Trophoblast cell (in vitro differentiated cells and primary cell): ENCODE results near the gene SP110.
A peak's percentile ranks its signal among the peaks of the same experiment; 100 is the strongest.

Source experiments
- DNase-seq, 2 donors: peaks; one replicate each; pipeline ENCODE4 v3.0.0-alpha.2; 2016
- H2AFZ ChIP-seq: 2 replicates; pipeline ENCODE4 v1.6.1; 2013; ENCODE audit warnings: low read length, moderate library complexity, mild to moderate bottlenecking; ENCODE audit not compliant: insufficient read depth, poor library complexity
- H2AK5ac ChIP-seq: 2 replicates; pipeline ENCODE4 v1.6.1; 2013; ENCODE audit warnings: mild to moderate bottlenecking, low read length
- H2BK120ac ChIP-seq: 2 replicates; pipeline ENCODE4 v1.6.1; 2013; ENCODE audit warnings: low read length, mild to moderate bottlenecking, moderate library complexity; ENCODE audit not compliant: insufficient read depth, poor library complexity
- H2BK12ac ChIP-seq: 2 replicates; pipeline ENCODE4 v1.6.1; 2013; ENCODE audit warnings: mild to moderate bottlenecking, low read length, moderate library complexity
- H2BK5ac ChIP-seq: 2 replicates; pipeline ENCODE4 v1.6.1; 2013; ENCODE audit warnings: low read length, low read depth, moderate library complexity, mild to moderate bottlenecking; ENCODE audit not compliant: poor library complexity
- H3K14ac ChIP-seq: 2 replicates; pipeline ENCODE4 v1.6.1; 2013; ENCODE audit warnings: mild to moderate bottlenecking, low read length
- H3K18ac ChIP-seq: 2 replicates; pipeline ENCODE4 v1.6.1; 2013; ENCODE audit warnings: mild to moderate bottlenecking, low read length
- H3K23ac ChIP-seq: 2 replicates; pipeline ENCODE4 v1.6.1; 2013; ENCODE audit warnings: low read length
- H3K27ac ChIP-seq: 2 replicates; pipeline ENCODE4 v1.5.1; 2013; ENCODE audit warnings: low read depth, mild to moderate bottlenecking, inconsistent platforms, low read length, moderate library complexity
- H3K27me3 ChIP-seq: 2 replicates; pipeline ENCODE4 v1.6.1; 2013; ENCODE audit warnings: inconsistent platforms, mild to moderate bottlenecking, low read length, moderate library complexity; ENCODE audit not compliant: insufficient read depth
- H3K36me3 ChIP-seq, 2 experiments: 1 replicate in 1 of 2; 2 replicates in 1 of 2; pipeline ENCODE4 v1.6.1; 2013; ENCODE audit warnings: low read length in 2 of 2, mild to moderate bottlenecking in 2 of 2, moderate library complexity in 1 of 2; ENCODE audit not compliant: insufficient read depth in 2 of 2, control insufficient read depth in 1 of 2
- H3K4ac ChIP-seq: 2 replicates; pipeline ENCODE4 v1.6.1; 2013; ENCODE audit warnings: low read depth, mild to moderate bottlenecking, low read length, moderate library complexity
- H3K4me1 ChIP-seq, 2 experiments: 1 replicate in 1 of 2; 2 replicates in 1 of 2; pipeline ENCODE4 v1.6.1; 2013; ENCODE audit warnings: low read length in 2 of 2, mild to moderate bottlenecking in 2 of 2, moderate library complexity in 1 of 2; ENCODE audit not compliant: insufficient read depth in 2 of 2, control insufficient read depth in 1 of 2
- H3K4me2 ChIP-seq: 2 replicates; pipeline ENCODE4 v1.6.1; 2013; ENCODE audit warnings: inconsistent platforms, mild to moderate bottlenecking, low read length, moderate library complexity
- H3K4me3 ChIP-seq: 2 replicates; pipeline ENCODE4 v1.5.1; 2013; ENCODE audit warnings: mild to moderate bottlenecking, low read depth, low read length, inconsistent platforms
- H3K79me1 ChIP-seq: one replicate; pipeline ENCODE4 v1.6.1; 2013; ENCODE audit warnings: low read length
- H3K79me2 ChIP-seq: 2 replicates; pipeline ENCODE4 v1.6.1; 2013; ENCODE audit warnings: low read length, mild to moderate bottlenecking; ENCODE audit not compliant: control insufficient read depth, insufficient read depth, poor library complexity
- H3K9ac ChIP-seq: 2 replicates; pipeline ENCODE4 v1.6.1; 2013; ENCODE audit warnings: mild to moderate bottlenecking, low read length
- H3K9me3 ChIP-seq: 2 replicates; pipeline ENCODE4 v1.6.1; 2013; ENCODE audit warnings: low read depth, mild to moderate bottlenecking, control low read depth, inconsistent platforms, low read length; ENCODE audit not compliant: insufficient read depth
- H4K12ac ChIP-seq: 2 replicates; pipeline ENCODE4 v1.6.1; 2013; ENCODE audit warnings: low read depth, mild to moderate bottlenecking, low read length, moderate library complexity
- H4K8ac ChIP-seq: 2 replicates; pipeline ENCODE4 v1.6.1; 2013; ENCODE audit warnings: low read depth, mild to moderate bottlenecking, low read length, moderate library complexity
- H4K91ac ChIP-seq: one replicate; pipeline ENCODE4 v1.6.1; 2013; ENCODE audit warnings: low read depth, mild to moderate bottlenecking, low read length, moderate library complexity
- WGBS: extraction: QIAGEN DNeasy Blood & Tissue Kit; methylation state at CpG from one replicate; pipeline ENCODE4 v1.1.7; 2013; ENCODE audit warnings: missing lambda C conversion rate; ENCODE audit not compliant: insufficient read length, insufficient coverage; ENCODE audit errors: extremely low coverage; 5-methylcytosine and 5-hydroxymethylcytosine counted together

The SP110 gene

DNA sequence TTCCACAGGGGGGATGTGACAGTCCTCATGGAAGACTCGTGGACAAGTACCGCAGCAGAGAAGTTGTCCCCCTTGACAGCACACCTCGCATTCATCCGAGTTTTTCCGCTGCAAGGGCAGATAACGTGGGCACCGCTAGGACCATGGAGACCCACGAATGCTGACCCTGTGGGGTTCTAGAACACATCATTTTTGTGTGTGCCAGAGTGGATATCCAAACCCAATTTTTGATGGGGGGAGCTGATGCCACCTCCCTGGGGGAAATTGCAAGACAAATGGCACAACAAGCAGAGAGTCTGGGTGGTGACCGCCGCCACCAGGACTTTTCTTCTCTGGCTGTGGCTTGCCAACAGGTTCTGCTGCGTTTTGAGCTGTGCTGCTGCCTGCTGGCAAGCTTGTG, 46.9 kb downstream of the SP110 start:
- Histone ChIP-seq H3K18ac (no peak overlapping the region), H3K79me1 (no peaks in the 10 kb centered on the region), H3K9me3 (peaks cover 2% of the 10 kb centered on the region), H2AFZ (no peak overlapping the region), H4K91ac (no peak overlapping the region), H4K12ac (no peak overlapping the region), H2AK5ac (no peak overlapping the region), H3K4me2 (no peak overlapping the region), H3K9ac (no peak overlapping the region), H3K4ac (no peak overlapping the region), H3K36me3 (no peaks in the 10 kb centered on the region), H3K4me1 (no peaks in the 10 kb centered on the region), H3K27ac (no peak overlapping the region), H3K14ac (no peak overlapping the region), H2BK12ac (no peak overlapping the region), H2BK5ac (no peak overlapping the region), H3K23ac (no peak overlapping the region), H3K27me3 (no peaks in the 10 kb centered on the region), H3K4me3 (no peak overlapping the region), H3K79me2 (no peaks in the 10 kb centered on the region), H2BK120ac (no peak overlapping the region), H4K8ac (no peak overlapping the region)
- DNase-seq: no peak
- WGBS: no CpG with 5 or more reads among the region's 11 CpGs

DNA sequence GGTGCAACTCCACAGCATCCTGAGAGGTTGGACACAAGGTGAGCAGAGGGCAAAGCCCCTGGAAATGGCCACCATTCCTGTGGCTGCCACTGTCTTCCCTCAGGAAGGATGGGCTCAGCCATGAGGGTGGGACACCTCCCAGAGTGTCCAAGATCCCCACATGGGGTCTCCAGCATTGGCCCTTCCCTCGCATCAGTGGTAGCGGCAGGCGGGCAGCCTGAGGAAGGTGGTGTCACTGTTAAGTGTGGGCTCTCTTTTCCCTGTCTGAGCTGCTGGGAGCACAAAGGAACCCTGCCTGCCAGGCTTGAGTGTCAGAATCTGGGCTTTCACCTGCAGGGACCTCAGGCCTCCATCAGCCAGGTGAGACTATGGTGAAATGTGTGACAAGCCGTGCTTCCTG, 47.6 kb downstream of the SP110 start:
- WGBS: no CpG with 5 or more reads among the region's 4 CpGs
- H3K4me2 ChIP-seq: no peak overlapping the region
- H3K4ac ChIP-seq: no peak overlapping the region
- H4K91ac ChIP-seq: no peak overlapping the region
- H3K9me3 ChIP-seq: no peaks in the 10 kb centered on the region
- H4K8ac ChIP-seq: no peak overlapping the region
- H2AFZ ChIP-seq: no peak overlapping the region
- DNase-seq: no peak
- H2BK120ac ChIP-seq: no peak overlapping the region
- H3K23ac ChIP-seq: no peak overlapping the region
- no peak overlapping the region for H3K9ac ChIP-seq
- no peak overlapping the region for H2BK5ac ChIP-seq
- H3K79me2 ChIP-seq: no peaks in the 10 kb centered on the region
- no peak overlapping the region for H2BK12ac ChIP-seq
- no peaks in the 10 kb centered on the region for H3K79me1 ChIP-seq
- no peak overlapping the region for H2AK5ac ChIP-seq
- H3K14ac ChIP-seq: no peak overlapping the region
- no peaks in the 10 kb centered on the region for H3K27me3 ChIP-seq
- no peak overlapping the region for H3K27ac ChIP-seq
- no peaks in the 10 kb centered on the region for H3K36me3 ChIP-seq
- H3K18ac ChIP-seq: no peak overlapping the region
- no peak overlapping the region for H3K4me3 ChIP-seq
- H3K4me1 ChIP-seq: no peaks in the 10 kb centered on the region
- H4K12ac ChIP-seq: no peak overlapping the region

DNA sequence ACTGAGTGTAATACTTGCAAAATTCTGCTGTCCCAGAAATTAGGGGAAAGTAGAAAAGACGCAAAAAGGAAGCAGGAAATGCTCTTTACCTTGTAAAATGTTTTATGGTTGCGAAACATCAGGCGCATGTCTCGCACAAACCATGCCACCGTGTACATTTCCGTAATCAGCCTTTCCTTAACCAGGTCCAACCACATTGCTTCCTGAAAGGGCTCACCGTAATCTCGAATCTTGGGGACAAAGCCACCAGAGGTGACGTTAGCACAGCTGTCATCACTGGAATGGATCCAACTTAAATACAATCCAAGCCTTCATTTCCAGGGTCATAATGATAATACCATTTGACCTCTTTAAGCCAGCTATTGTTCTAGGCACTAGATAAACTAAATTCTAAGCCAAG, 49.3 kb downstream of the SP110 start:
- peak; percentile 12 to 51 for DNase-seq
- no peaks in the 10 kb centered on the region for H3K27me3 ChIP-seq
- no peak overlapping the region for H3K23ac ChIP-seq
- H3K4me3 ChIP-seq: no peak overlapping the region
- H3K27ac ChIP-seq: no peak overlapping the region
- H3K79me1 ChIP-seq: no peaks in the 10 kb centered on the region
- no peak overlapping the region for H3K14ac ChIP-seq
- H2AFZ ChIP-seq: no peak overlapping the region
- H3K9ac ChIP-seq: no peak overlapping the region
- H3K36me3 ChIP-seq: no peaks in the 10 kb centered on the region
- H2AK5ac ChIP-seq: no peak overlapping the region
- H2BK12ac ChIP-seq: no peak overlapping the region
- H3K4me1 ChIP-seq: no peaks in the 10 kb centered on the region
- no peak overlapping the region for H3K4me2 ChIP-seq
- no peak overlapping the region for H3K18ac ChIP-seq
- H3K4ac ChIP-seq: no peak overlapping the region
- no peak overlapping the region for H2BK5ac ChIP-seq
- H4K91ac ChIP-seq: no peak overlapping the region
- no CpG with 5 or more reads among the region's 9 CpGs for WGBS
- no peak overlapping the region for H2BK120ac ChIP-seq
- H3K9me3 ChIP-seq: no peaks in the 10 kb centered on the region
- no peaks in the 10 kb centered on the region for H3K79me2 ChIP-seq
- no peak overlapping the region for H4K12ac ChIP-seq
- no peak overlapping the region for H4K8ac ChIP-seq

DNA sequence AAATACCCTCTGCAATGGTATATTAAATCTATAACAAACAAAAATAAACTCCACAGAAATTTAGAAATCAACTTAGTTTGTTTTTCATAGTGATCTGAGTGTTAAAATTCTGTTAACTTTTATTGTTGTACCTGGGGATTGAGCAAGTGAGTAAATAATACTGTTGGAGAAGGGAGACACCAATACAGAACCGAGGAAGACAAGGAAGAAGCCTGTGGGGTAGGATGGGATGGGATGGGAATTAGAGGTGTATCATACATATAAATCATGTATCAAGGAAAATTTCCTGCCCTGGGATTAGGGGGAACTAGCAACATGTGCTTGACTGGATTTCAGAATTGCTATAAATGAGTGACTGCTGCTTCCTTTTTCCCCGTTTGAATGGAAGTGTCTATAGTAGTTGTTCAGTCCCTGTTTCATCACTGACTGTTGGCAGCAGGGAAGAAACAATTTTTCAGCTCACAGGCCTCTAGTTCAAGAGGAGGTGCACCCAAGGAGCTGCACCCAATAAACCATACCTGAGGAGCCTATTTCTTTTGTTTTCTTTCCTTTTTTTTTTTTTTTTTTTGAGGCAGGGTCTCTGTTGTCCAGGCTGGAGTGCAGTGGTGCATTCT, 53.1 kb downstream of the SP110 start:
- H2AK5ac ChIP-seq: no peak overlapping the region
- H3K4me2 ChIP-seq: no peak overlapping the region
- H3K27ac ChIP-seq: no peak overlapping the region
- no peak overlapping the region for H2BK120ac ChIP-seq
- H4K8ac ChIP-seq: no peak overlapping the region
- H3K4ac ChIP-seq: no peak overlapping the region
- no peak overlapping the region for H3K4me3 ChIP-seq
- no peak overlapping the region for H2BK5ac ChIP-seq
- no peaks in the 10 kb centered on the region for H3K79me1 ChIP-seq
- H3K36me3 ChIP-seq: no peaks in the 10 kb centered on the region
- no peaks in the 10 kb centered on the region for H3K79me2 ChIP-seq
- no peaks in the 10 kb centered on the region for H3K9me3 ChIP-seq
- no peak overlapping the region for H3K23ac ChIP-seq
- no peaks in the 10 kb centered on the region for H3K4me1 ChIP-seq
- DNase-seq: no peak
- H4K91ac ChIP-seq: no peak overlapping the region
- H2AFZ ChIP-seq: no peak overlapping the region
- no CpG with 5 or more reads among the region's 2 CpGs for WGBS
- H3K14ac ChIP-seq: no peak overlapping the region
- H4K12ac ChIP-seq: no peak overlapping the region
- H3K18ac ChIP-seq: no peak overlapping the region
- H3K9ac ChIP-seq: no peak overlapping the region
- H2BK12ac ChIP-seq: no peak overlapping the region
- H3K27me3 ChIP-seq: no peaks in the 10 kb centered on the region
